NCI-H1048 (cell line): ENCODE measurements around the gene TTLL11.

Experiments
- DNase-seq: peaks from one replicate; lab custom pipeline; 2025; lab: John Stamatoyannopoulos, UW

The TTLL11 gene

DNA sequence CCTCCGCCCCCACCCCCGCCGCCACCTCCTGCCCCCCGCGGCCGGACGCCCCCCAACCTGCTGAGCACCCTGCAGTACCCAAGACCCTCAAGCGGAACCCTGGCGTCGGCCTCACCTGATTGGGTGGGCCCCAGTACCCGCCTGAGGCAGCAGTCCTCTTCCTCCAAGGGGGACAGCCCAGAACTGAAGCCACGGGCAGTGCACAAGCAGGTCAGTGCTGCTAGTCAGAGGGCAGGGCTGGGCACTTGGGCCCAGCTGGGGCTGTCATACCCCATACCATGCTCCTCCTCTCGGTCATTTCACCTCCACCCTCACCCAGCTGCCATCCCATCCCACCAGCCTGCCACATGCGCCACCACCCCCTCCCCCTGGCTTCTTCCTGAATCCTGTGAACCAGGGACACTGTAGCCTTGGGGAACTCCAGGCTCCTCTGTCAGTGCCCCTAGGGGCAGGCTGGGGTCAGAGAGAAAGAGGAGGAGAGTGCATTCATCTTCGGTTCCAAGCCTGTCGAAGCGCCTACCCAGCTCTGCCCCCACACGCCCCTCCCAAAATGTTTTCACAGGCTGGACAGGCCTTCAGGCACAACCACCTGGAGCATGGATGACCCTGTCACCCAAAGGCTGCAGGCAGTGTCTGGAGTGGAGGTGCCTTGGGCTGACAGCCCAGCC lies 319.7 kb downstream of the TTLL11 start:
- DNase-seq: no peak

DNA sequence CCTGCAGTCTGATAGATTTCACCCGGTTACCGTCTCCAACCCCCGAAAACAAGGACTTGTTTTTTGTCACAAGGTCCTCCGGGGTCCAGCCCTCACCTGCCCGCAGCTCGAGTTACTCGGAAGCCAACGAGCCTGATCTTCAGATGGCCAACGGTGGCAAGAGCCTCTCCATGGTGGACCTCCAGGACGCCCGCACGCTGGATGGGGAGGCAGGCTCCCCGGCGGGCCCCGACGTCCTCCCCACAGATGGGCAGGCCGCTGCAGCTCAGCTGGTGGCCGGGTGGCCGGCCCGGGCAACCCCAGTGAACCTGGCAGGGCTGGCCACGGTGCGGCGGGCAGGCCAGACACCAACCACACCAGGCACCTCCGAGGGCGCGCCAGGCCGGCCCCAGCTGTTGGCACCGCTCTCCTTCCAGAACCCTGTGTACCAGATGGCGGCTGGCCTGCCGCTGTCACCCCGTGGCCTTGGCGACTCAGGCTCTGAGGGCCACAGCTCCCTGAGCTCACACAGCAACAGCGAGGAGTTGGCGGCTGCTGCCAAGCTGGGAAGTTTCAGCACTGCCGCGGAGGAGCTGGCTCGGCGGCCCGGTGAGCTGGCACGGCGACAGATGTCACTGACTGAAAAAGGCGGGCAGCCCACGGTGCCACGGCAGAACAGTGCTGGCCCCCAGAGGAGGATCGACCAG lies 320.4 kb downstream of the TTLL11 start:
- DNase-seq: no peak
